Activated CD8-positive, alpha-beta memory T cell treated with anti-CD3 and anti-CD28 coated beads for 4 hours (primary cell): ENCODE measurements around the gene AGBL4.

Experiments
- DNase-seq, 2 donors: peaks; one replicate each; pipeline ENCODE4 v3.0.0-alpha.2; 2020; ENCODE audit warnings: low read depth in 2 of 2

Gene AGBL4

DNA sequence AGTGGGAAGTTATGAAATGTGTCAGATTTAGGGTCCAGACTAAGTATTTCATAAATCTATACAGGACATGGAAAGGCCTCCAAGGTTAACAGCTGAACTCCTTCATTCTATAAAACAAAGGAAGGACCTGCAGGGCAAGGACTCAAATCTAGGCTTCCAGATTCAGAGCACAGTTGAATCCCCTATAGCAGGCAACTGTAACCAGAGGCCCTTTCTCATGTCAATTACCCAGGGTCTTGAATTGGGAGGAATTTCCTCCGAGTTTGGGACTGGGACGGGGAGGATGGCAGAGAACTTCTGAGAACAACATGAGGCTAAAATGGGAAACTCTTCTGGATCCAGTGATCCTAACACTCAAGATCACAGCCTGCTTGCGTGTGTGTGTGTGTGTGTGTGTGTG lies 1134.1 kb downstream of the AGBL4 start:
- no peak for DNase-seq

DNA sequence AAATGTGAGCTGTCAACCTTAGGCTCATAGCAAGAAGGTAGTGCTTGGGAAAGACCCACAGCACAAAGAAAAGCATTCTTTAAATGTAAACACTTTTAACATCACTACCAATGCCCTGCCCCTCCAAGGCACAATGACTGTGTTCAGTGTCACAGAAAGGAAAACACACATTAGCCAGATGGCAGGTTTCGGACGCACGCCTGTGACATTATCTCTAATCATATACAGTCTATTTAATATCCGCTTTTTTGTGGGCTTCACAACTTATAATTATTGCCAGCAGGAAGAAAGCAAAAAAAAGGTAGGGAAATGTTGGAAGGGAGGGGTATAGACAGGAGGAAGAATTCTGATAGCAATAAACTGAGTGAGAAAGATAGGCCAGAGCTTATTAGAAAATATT lies 1134.7 kb downstream of the AGBL4 start:
- no peak for DNase-seq

- no peak for DNase-seq
Observed at GRCh38 chr1:48887796-48888195, 1136.0 kb downstream of the AGBL4 start.

DNA sequence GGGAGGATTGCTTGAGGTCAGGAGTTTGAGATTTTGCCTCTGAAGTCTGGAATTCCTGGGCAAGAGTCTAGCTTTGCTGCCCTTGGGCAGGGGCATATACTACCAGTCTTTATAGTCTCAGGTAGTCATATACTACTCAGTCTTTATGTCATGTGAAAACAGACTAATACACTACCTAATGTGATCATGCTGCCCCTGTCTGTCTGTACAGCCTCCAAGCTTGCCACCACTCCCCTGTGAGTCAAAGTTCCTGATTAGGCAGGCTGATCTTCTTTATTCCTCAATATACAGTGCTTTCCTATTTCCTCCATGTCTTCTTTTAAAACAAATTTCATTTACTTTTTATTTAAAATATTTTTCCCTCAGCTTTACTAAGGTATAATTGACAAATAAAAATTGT lies 1141.7 kb downstream of the AGBL4 start:
- DNase-seq, result no peak

- no peak for DNase-seq
Observed at GRCh38 chr1:48878191-48878940, 1145.4 kb downstream of the AGBL4 start.

GRCh38 chr1:48876330-48876785 lies 1147.4 kb downstream of the AGBL4 start:
- DNase-seq, result no peak

DNA sequence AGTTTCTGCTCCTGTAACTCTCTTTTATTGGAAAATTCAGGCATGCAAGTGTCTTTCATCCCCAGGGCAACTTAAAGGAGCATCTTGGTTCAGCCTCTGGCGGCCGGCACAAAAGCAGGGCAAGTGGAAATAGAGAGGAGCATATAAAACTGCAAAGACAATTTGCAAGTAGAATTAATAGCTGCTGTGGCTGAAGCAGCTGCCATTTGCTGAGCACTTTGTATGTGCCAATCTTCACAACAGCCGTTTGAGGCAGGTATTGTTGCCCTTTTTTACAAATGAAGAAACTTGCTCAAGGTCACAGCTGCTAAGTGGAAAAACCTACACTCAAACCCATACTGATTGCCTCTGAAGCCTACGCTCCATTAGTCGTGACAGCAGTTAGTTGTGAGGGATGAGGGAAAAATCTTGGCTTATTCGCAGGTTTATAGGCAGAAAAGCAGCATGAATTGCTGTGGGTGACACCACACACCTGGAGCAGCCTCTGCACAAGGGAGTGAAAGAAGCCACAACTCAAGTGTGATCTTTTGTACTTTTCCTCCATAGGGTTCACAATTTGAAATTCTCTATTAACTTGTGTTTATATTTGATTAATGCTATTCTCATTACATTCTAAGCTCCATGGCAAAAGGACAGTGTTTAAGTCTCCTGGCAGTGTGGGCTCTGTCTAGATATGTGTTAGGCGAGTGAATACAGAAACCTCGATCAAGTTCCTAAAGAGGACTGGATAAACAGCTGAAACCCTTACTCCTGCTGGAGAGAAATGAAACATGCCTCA lies 1148.0 kb downstream of the AGBL4 start:
- no peak for DNase-seq

GRCh38 chr1:48873944-48874343 lies 1149.8 kb downstream of the AGBL4 start:
- DNase-seq, result no peak

GRCh38 chr1:48870596-48870995 lies 1153.2 kb downstream of the AGBL4 start:
- no peak for DNase-seq

- no peak for DNase-seq
Observed at GRCh38 chr1:48869116-48869893, 1154.4 kb downstream of the AGBL4 start.

- no peak for DNase-seq
Observed at GRCh38 chr1:48864913-48865312, 1158.8 kb downstream of the AGBL4 start.

DNA sequence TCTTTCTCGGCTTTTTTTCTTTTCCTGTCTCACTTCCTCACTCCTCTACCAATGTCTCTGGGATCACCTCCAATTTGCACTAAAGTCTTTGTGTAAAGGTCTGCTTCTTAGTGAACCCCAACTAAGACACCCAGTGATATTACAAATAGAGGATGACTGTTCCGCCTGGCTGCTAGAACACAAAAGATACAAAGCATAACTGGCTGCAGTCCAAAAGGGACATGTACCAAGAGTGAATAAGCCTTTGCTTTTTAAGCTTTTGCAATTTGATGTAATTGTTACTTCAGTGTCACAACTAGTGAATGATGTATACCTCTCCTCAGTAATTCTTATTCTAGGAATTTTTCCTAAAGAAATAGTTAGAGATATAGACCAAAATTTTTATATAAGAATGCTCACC lies 1164.3 kb downstream of the AGBL4 start:
- no peak for DNase-seq

- DNase-seq, result no peak
Observed at GRCh38 chr1:48858200-48858920, 1165.4 kb downstream of the AGBL4 start.

- no peak for DNase-seq
Observed at GRCh38 chr1:48853006-48853405, 1170.7 kb downstream of the AGBL4 start.

DNA sequence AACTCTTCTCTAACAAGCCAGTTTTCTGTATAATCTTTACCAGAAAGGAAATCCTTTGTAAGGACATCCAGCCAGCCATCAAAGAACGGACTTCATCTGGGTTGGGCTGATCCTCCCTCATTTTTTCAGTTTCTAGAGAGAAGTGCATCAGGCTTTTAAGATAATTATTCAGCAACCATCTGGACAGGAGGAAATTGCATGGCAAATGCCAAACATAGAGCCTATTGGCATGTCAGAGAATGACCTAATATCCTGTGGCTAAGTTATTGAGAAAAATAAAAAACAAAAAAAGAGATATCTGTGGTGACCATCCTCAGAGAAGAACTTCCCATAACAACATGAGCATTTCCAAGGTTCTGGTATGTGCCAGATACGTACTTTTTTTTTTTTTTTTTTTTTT lies 1172.1 kb downstream of the AGBL4 start:
- no peak for DNase-seq

GRCh38 chr1:48848035-48848434 lies 1175.7 kb downstream of the AGBL4 start:
- no peak for DNase-seq

- DNase-seq, result no peak
Observed at GRCh38 chr1:48846441-48846840, 1177.3 kb downstream of the AGBL4 start.

GRCh38 chr1:48844187-48844586 lies 1179.6 kb downstream of the AGBL4 start:
- no peak for DNase-seq

GRCh38 chr1:48841966-48842365 lies 1181.8 kb downstream of the AGBL4 start:
- DNase-seq, result no peak

GRCh38 chr1:48841461-48841860 lies 1182.3 kb downstream of the AGBL4 start:
- no peak for DNase-seq

- no peak for DNase-seq
Observed at GRCh38 chr1:48831120-48831978, 1192.4 kb downstream of the AGBL4 start.
